ENCODE data around the gene RIT1. TPM values are rescaled to one million over a fixed set of nuclear protein-coding genes. Genes with fewer than 3 reads are reported as not detected.

RIT1 gene
- total RNA-seq, 1 experiment from 2014 or later, result 26.4 TPM

DNA sequence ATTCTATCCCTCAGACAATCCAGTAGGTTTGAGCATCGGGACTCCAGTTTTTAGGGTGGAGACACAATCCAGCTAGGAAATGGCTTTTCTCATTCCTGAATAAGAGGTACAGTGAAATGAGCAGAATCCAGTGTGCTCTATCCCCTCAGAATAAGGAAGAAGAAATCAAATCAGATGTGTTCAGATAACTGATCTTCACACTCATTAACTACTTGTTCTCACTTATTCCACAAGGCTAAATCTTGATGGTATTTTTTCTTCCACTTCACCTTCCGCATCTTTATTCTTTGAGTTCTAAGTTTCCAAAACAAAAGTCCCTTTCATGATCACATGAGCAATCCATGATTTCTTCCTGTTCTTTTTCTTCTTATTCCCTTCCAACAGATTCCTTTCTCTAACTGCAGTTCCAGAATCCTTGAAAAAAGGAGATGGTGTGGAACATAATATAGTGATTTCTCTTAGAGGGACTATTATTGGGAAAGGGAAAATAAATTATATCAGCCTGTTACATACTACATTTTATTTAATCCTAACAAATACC, 50.1 kb downstream of the RIT1 start:
- H3K4me1 Mint-ChIP-seq, result peaks cover 3 to 8% of the 10 kb centered on the region in 2 experiments
- H2BK12ac ChIP-seq (ENCODE audit: insufficient read length, low read depth, low read length), result no peak overlapping the region
- no peak overlapping the region for H3K27ac Mint-ChIP-seq
- no peak overlapping the region for H2BK20ac ChIP-seq (ENCODE audit: low read depth, low read length, poor library complexity, severe bottlenecking)
- no peaks in the 10 kb centered on the region for H3K9me3 Mint-ChIP-seq
- H3K4me1 ChIP-seq (ENCODE audit: insufficient read depth, low read length), result no peaks in the 10 kb centered on the region
- WGBS (ENCODE audit: extremely low coverage, insufficient read length, low lambda C conversion rate), result no CpG with 5 or more reads among the region's 2 CpGs
- H3K4ac ChIP-seq (ENCODE audit: low read depth, low read length), result no peak overlapping the region
- TF ChIP-seq, protein P1, sequence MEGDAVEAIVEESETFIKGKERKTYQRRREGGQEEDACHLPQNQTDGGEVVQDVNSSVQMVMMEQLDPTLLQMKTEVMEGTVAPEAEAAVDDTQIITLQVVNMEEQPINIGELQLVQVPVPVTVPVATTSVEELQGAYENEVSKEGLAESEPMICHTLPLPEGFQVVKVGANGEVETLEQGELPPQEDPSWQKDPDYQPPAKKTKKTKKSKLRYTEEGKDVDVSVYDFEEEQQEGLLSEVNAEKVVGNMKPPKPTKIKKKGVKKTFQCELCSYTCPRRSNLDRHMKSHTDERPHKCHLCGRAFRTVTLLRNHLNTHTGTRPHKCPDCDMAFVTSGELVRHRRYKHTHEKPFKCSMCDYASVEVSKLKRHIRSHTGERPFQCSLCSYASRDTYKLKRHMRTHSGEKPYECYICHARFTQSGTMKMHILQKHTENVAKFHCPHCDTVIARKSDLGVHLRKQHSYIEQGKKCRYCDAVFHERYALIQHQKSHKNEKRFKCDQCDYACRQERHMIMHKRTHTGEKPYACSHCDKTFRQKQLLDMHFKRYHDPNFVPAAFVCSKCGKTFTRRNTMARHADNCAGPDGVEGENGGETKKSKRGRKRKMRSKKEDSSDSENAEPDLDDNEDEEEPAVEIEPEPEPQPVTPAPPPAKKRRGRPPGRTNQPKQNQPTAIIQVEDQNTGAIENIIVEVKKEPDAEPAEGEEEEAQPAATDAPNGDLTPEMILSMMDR (conservative IDR thresholded peaks at IDR 0.05), result no peak
- H3K79me1 ChIP-seq (ENCODE audit: insufficient read depth, low read depth, low read length, poor library complexity, severe bottlenecking), result no peaks in the 10 kb centered on the region
- H3K23ac ChIP-seq (ENCODE audit: insufficient read length, low read depth, low read length), result no peak overlapping the region
- H3K27me3 Mint-ChIP-seq (ENCODE audit: low read depth), result peaks cover 17% of the 10 kb centered on the region
- no peak overlapping the region for H2BK5ac ChIP-seq (ENCODE audit: insufficient read length, low read length)
- no peak overlapping the region for H3K56ac ChIP-seq (ENCODE audit: insufficient read length, low read depth, low read length)
- no peaks in the 10 kb centered on the region for H4K20me1 ChIP-seq (ENCODE audit: control insufficient read depth, insufficient read depth, insufficient read length)
- H4K91ac ChIP-seq (ENCODE audit: insufficient read length, low read depth, low read length), result no peak overlapping the region
- H3T11ph ChIP-seq (ENCODE audit: low read length), result no peak overlapping the region
- no peak overlapping the region for H3K4me3 Mint-ChIP-seq
- H3K9me3 ChIP-seq (ENCODE audit: control insufficient read depth, low read depth, low read length), result no peaks in the 10 kb centered on the region
- H3K14ac ChIP-seq (ENCODE audit: insufficient read depth, low read length), result no peak overlapping the region
- DNase-seq, result no peak
- no peak overlapping the region for H2AFZ ChIP-seq (ENCODE audit: low read length)
- no peak overlapping the region for H3K18ac ChIP-seq (ENCODE audit: insufficient read length, low read depth, low read length)
- H3K79me2 ChIP-seq (ENCODE audit: insufficient read depth, low read length), result peaks cover 2% of the 10 kb centered on the region; the same call in 1 of the 2 replicates
- H4K5ac ChIP-seq (ENCODE audit: insufficient read length, low read depth, low read length), result no peak overlapping the region
- H2BK15ac ChIP-seq (ENCODE audit: low read depth, low read length), result no peak overlapping the region
- peak overlapping the region; percentile 3 for H3K4me2 ChIP-seq (ENCODE audit: insufficient read depth, insufficient read length, low read length)
- H3K27me3 ChIP-seq (ENCODE audit: insufficient read depth, low read length), result no peaks in the 10 kb centered on the region
- no peaks in the 10 kb centered on the region for H3K23me2 ChIP-seq (ENCODE audit: insufficient read length, low read depth, low read length, poor library complexity, severe bottlenecking)
- H2BK120ac ChIP-seq (ENCODE audit: low read depth, low read length, poor library complexity, severe bottlenecking), result no peak overlapping the region
- H3K36me3 Mint-ChIP-seq (ENCODE audit: insufficient read depth in 1 of 3, low read depth in 3 of 3), result peaks cover 0 to 2% (median 0%) of the 10 kb centered on the region in 3 experiments; a peak in 1 of 7 replicates
- no peak overlapping the region for H3K27ac ChIP-seq (ENCODE audit: insufficient read length, low read depth, low read length)
- H3K9ac ChIP-seq (ENCODE audit: extremely low read depth, insufficient read length, low read length), result peak overlapping the region; percentile 1
- H2AK5ac ChIP-seq (ENCODE audit: insufficient read length, low read length), result no peak overlapping the region
- H4K8ac ChIP-seq (replicated peaks; ENCODE audit: insufficient read length, low read depth, low read length), result no peak overlapping the region
